Motor neuron (in vitro differentiated cells): Measurements from ENCODE around the gene STK38L. TPM values are rescaled to one million over a fixed set of nuclear protein-coding genes. Genes with fewer than 3 reads are reported as not detected.

Experiments used
- ATAC-seq, 8 experiments: fragments of 200-7000 bp; cut with Tn5 transposase; replicated peaks in 6 of 8; 2 replicates each; pipeline ENCODE4 v1.8.0; 2021; ENCODE audit warnings: mild to moderate bottlenecking in 8 of 8, moderate library complexity in 8 of 8
- H3K27ac ChIP-seq, 2 donors: fragments of 250-450 bp; sonication (Bioruptor Pico); 2 replicates each; pipeline ENCODE4 v1.9.0; 2021; ENCODE audit warnings: antibody characterized with exemption in 2 of 2, mild to moderate bottlenecking in 2 of 2, moderate library complexity in 1 of 2
- H3K4me1 ChIP-seq, 2 donors: fragments of 250-450 bp; sonication (Bioruptor Pico); replicated peaks in 1 of 2; 2 replicates each; pipeline ENCODE4 v1.6.1; 2021; ENCODE audit warnings: antibody characterized with exemption in 2 of 2, mild to moderate bottlenecking in 2 of 2, moderate library complexity in 1 of 2
- H3K4me3 ChIP-seq, 5 donors: fragments of 250-450 bp; sonication (Bioruptor Pico); 2 replicates each; pipeline ENCODE4 v1.9.0; 2021; ENCODE audit warnings: antibody characterized with exemption in 5 of 5, mild to moderate bottlenecking in 5 of 5, moderate library complexity in 4 of 5
- WGBS, 10 experiments: fragments of 450-650 bp; shearing (Covaris generic); methylation state at CpG; one replicate each; pipeline ENCODE4 v1.0.0; 2022; 5-methylcytosine and 5-hydroxymethylcytosine counted together
- in situ Hi-C, 9 experiments: fragments of 400-800 bp; cut with MboI; loops; one replicate each; pipeline ENCODE4 v1.15.0; 2021; ENCODE audit warnings: low sequenced_read_pairs in 9 of 9, low pct_unique_long_range_greater_than_20kb in 2 of 9; ENCODE audit not compliant: unreplicated experiment in 9 of 9
- total RNA-seq, 8 experiments: library from RNA; unstranded; fragments of 300-600 nt; gene quantifications; 2 replicates each; pipeline versions ENCODE4 v1.2.3 to v1.2.4, GENCODE V29; 2022

The STK38L gene
- total RNA-seq, 8 experiments from 2014 or later: 11.6 to 60.0 (median 27.6) TPM

- 80 to 100% (median 100%) methylated on average over 1 of the region's 1 CpG; no CpG with 5 or more reads in 4 of the 10 experiments for WGBS, 10 experiments
- in situ Hi-C loops: no loop called here
- ATAC-seq: no peak
- H3K4me1 ChIP-seq: no peaks in the 10 kb centered on the region
- no peak overlapping the region for H3K4me3 ChIP-seq
- H3K27ac ChIP-seq: no peak overlapping the region
These were observed 111.9 kb downstream of the STK38L start for GRCh38 chr12:27355979-27356378.

- in situ Hi-C loops: no loop called here
- H3K27ac ChIP-seq: no peak overlapping the region
- no peak overlapping the region for H3K4me3 ChIP-seq
- WGBS, 10 experiments: 44 to 100% (median 77%) methylated on average over 1 to 3 of the region's 3 CpGs; no CpG with 5 or more reads in 4 of the 10 experiments
- H3K4me1 ChIP-seq: no peaks in the 10 kb centered on the region
- ATAC-seq: peak in 2 of 8 experiments; percentile 52 to 80
These were observed 115.7 kb downstream of the STK38L start for GRCh38 chr12:27359578-27360340.

GRCh38 chr12:27361372-27361771 lies 117.3 kb downstream of the STK38L start:
- ATAC-seq: no peak
- in situ Hi-C loops: no loop called here
- H3K4me1 ChIP-seq: no peaks in the 10 kb centered on the region
- WGBS, 10 experiments: 14 to 100% (median 100%) methylated on average over 1 to 2 of the region's 2 CpGs; no CpG with 5 or more reads in 3 of the 10 experiments
- no peak overlapping the region for H3K27ac ChIP-seq
- H3K4me3 ChIP-seq: no peak overlapping the region

GRCh38 chr12:27366621-27367020 lies 122.5 kb downstream of the STK38L start:
- H3K4me3 ChIP-seq: no peak overlapping the region
- in situ Hi-C loops: no loop called here
- 79 to 100% (median 97%) methylated on average over 1 to 3 of the region's 3 CpGs; no CpG with 5 or more reads in 2 of the 10 experiments for WGBS, 10 experiments
- ATAC-seq: no peak
- H3K27ac ChIP-seq: no peak overlapping the region
- no peaks in the 10 kb centered on the region for H3K4me1 ChIP-seq

GRCh38 chr12:27367078-27367477 lies 123.0 kb downstream of the STK38L start:
- WGBS, 10 experiments: 14 to 100% (median 82%) methylated on average over 1 to 6 of the region's 6 CpGs; no CpG with 5 or more reads in 1 of the 10 experiments
- H3K27ac ChIP-seq: no peak overlapping the region
- in situ Hi-C loops: no loop called here
- no peak for ATAC-seq
- no peaks in the 10 kb centered on the region for H3K4me1 ChIP-seq
- H3K4me3 ChIP-seq: no peak overlapping the region

Other genes starting within 250 kb of the STK38L start
- gene TM7SF3, start 229.9 kb upstream of the STK38L start, total RNA-seq: 10 to 100 TPM; 26.4 to 70.4 (median 39.6) TPM
- 10 to 100 TPM; 34.8 to 57.0 (median 44.6) TPM for gene MED21, start 221.7 kb upstream of the STK38L start, total RNA-seq
- gene C12orf71, start 161.7 kb upstream of the STK38L start, total RNA-seq: not detected
- gene BMAL2, start 88.5 kb downstream of the STK38L start, total RNA-seq: 10 to 100 TPM in 1 of 8 experiments, 1 to 10 TPM in 7; 1.0 to 18.2 (median 5.7) TPM
- gene SMCO2, start 202.4 kb downstream of the STK38L start, total RNA-seq: under 1 TPM in 1 of 8 experiments, not detected in 7; 0.71 TPM